Suppressor macrophage treated with lipopolysaccharide for 1 hour (primary cell): Measurements from ENCODE around the gene PRR4.

Experiments used
- DNase-seq, 3 donors: peaks; one replicate each; pipeline ENCODE4 v3.0.0-alpha.2; 2020 to 2022

Gene PRR4, protein sequence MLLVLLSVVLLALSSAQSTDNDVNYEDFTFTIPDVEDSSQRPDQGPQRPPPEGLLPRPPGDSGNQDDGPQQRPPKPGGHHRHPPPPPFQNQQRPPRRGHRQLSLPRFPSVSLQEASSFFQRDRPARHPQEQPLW

DNA sequence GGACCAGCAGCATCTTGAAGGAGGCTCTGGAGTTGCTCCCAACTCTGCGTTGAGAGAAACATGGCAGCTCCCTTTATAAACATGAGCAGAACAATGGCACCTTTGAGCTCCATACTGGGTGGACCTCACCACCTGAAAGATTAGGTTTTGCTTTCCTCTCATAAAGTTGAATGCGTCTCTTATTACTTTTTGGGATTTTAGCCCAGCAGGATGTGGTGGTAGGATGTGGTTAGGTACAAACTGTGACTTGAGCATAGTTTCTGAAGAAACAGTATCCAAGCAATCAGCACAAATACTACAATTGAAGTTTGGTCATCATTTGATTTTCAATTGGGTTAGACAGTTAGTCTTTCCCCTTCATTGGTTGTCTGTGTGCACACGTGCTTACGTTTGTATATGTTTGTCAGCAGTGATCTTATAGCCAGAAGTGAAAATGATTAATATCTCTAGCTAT lies at the start of gene PRR4:
TSS of gene PRR4 (minus strand) at position 51 of the 454 bp plus-strand sequence. CDS start at position 13, 38 bp downstream.
- no peak for DNase-seq

DNA sequence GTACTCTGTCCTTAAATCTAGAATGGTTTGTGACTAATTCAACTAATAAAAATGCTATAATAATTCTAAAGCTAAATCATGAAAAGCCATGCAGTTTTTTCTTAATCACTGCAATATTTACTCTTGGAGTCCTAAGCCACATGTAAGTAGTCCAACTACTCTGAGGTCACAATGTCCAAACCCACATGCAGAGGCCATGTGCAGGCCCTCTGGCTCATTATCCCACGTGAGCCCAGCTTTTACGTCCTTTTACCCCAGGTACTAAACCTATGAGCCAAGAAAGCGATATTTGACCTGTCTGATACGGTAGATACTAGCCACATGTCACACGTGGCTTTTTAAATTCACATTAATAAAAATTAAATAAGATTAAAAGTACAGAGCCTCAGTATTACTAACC lies 47.6 kb upstream of the PRR4 start:
- DNase-seq = no peak

DNA sequence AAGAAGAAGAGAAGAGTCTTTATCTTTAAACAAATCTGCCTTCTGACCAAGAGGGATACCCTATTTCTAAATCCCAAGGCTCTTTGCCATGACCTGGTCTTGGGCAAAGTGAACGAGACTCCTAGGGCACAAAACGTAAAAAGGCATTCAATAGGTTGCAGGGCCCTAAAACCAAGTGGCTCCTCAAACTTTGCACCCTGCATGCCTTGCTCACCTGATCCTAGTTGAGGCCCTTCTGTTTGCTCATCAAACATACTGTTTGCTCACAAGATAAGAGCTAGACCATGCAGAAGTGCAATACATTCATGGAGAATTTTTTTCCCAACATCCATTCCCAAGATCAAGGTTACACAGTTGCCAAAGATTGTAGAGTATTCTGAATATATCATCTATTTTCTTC lies 42.7 kb upstream of the PRR4 start:
- DNase-seq = no peak

DNA sequence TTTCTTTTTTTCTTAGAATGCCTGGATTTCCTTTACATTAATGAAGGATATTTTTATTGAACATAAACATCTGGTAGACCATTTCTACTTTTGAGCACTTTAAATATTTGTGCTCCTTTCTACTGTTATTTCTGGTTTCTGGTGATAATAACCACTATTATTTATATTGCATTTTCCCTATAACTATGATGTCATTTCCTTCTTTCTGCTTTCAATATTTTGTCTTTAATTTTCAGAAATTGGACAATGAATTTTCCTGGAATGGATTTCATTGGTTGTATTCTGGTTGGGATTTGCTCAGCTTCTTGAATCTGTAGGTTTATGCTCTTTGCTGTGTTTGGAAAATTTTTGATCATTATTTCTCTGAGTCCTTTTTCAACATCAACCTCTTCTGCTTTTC lies 40.0 kb upstream of the PRR4 start:
- no peak for DNase-seq

DNA sequence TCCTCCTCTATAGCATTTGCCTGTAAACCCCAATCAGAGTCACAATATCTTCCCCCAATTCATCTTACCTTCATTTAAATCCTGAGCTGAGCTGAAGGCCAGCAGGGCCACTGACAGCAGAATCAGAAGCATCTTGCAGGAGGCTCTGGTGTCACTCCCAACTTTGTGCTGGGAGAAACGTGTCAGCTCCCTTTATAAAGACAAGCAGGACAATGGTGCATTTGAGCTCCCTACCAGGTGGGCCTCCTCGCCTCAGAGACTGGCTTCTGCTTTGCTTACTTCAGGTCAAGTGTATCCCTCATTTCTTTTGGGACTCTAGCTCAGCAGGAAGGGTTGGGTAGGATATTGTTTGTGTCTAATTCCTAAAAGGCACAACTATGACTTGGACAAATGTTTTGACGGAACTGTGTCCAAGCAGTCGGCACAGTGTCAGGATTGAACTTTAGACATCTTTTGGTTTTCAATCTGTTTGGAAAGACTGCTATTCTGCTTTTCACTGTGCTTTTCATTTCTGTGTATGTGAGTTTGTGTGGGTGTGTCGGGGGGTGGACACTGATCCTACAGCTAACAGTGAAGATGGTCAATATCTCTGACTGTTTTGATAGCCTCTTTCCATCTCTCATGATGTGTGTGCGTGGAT lies 34.9 kb upstream of the PRR4 start, which contains the start of gene PRH1:
TSS of gene PRH1 (minus strand) at position 170 of the 640 bp plus-strand sequence. CDS start at position 132, 38 bp downstream.
- no peak for DNase-seq

DNA sequence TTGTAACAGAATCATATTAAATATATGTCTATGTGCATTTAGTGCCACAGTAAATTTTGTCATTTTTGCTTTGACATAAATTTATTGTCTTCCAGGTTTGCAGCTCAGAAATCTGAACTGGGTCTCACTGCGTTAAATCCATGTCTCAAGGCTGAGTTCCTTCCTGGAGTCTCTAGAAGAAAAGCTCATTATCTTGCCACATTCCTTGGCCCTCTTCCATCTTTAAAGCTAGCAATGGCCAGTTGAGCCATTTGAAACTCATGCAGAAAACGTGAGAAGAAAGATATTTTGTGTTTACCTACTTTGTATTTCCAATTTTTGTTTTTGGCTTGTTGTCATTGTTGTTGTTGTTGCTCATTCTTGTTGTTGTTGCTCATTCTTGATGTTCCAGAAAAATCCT lies 24.1 kb upstream of the PRR4 start:
- no peak for DNase-seq

DNA sequence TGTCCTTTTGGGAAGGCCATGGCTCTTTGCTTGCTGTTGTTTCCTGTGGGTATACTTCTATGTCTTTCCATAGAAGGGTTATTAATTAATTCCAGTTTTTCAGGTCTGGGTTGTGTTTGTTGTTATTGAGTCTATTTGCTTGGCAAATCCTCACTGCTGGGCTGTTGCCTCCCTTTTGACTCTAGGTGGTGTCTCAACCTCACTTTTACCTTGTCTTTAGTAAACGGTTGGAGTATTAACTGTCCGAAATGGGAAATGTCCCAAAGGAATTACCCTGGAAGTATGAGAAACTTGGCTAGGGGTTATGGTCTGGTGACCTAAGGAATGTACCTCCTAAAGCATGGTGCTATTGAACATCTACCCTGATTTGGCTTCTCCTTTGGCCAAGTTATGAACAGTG lies 18.1 kb upstream of the PRR4 start:
- no peak for DNase-seq

DNA sequence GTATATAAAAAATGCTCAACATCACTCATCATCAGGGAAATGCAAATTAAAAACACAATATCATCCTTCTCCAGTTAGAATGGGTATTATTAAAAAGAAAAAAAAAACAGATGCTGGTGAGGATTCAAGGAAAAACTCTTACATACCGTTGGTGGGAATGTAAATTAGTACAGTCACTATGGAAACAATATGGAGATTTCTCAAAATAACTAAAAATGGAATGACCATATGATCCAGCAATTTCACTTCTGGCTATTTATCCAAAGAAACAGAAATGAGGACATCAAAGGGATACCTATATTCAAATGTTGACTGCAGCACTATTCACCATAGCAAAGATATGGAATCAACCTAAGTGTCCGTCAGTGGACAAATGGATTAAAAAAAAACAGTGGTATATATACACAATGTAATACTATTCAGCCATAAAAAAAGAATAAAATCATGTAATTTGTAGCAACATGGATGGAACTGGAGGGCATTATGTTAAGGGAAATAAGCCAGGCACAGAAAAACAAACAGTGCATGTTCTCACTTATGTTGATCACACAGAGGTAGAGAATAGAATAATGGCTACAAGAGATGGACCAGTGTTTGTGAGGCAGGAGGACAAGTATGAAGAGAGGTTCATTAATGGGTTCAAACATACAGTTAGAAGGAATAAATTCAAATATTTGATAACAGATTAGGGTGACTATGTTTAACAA lies 14.4 kb upstream of the PRR4 start:
- DNase-seq = no peak

DNA sequence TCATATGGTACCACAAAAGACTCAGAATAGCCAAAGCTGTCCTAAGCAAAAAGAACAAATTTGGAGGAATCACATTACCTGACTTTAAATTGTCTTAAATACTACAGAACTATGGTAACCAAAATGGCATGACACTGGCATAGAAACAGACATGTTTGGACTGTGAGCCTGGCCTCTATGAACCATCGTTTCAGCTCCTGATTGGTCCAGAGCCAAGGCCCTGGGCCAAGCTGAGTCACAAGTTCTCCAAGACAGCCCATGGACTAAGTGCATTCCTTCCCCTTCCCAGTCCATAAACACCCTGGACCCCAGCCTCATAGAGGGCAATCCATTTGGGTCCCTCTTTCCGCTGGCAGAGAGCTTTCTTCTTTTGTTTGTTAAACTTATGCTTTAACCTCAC lies 12.1 kb upstream of the PRR4 start:
- no peak for DNase-seq

DNA sequence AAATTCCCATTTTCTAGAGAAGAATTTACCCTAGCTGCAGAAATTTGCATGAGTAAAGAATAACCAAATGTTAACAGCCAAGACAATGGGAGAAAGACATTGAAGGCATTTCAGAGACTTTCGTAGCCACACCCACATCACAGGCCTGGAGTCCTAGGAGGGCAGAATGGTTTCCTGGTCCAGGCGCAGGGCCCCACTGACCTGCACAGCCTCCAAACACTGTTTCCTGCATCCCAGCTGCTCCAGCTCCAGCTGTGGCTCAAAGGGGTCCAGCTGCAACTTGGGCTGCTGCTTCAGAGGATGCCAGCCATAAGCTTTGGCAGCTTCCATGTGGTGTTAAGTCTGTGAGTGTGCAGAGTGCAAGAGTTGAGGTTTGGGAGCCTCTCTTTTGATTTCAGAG lies 6.5 kb upstream of the PRR4 start:
- DNase-seq = no peak

DNA sequence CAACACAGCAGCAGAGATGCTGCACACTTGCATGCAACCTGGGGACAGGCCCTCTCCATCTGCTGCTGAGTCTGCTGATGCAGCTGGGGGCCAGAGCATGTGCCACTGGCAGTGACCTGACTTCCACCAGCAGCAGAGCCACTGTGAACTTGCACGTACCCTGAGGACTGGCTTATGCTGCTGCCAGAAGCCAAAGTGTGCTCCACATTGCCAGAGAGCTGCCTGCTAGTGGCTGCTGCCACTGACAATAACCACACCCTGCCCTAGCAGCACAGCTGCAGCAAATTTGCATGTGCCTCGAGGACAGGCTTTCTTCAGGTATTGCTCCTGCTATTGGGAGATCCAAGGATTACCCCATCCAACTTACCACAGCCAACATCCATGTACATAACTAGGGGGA lies 4.5 kb upstream of the PRR4 start:
- no peak for DNase-seq

DNA sequence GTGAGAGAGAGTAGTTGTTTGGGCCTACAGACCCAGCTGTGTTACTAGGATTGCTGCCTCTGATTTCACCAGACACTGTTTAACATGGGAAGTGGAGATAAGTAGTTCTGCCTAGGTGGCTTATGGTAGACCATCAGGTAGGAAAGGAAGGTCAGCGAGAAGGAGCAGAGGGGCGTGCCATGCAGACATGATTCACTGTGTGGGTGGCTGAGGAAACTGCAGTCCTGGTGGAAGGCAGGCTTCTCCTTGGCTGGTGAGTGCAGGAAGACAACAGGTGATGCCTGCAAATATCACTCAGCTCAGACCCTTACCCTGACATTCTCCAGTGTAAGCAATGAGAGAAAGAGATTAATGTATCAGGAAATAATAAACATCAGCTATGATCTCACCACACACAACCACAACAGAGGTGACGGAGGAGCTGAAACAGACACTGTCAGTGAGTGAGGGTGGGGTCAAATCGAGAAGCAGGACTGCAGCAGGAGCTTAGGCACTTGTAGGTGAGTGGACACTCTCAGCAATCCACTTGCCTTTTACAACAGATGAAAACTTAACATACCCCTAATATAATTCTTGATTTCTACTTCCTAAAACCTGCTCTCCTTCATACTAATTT lies 2.1 kb upstream of the PRR4 start:
- DNase-seq = no peak

DNA sequence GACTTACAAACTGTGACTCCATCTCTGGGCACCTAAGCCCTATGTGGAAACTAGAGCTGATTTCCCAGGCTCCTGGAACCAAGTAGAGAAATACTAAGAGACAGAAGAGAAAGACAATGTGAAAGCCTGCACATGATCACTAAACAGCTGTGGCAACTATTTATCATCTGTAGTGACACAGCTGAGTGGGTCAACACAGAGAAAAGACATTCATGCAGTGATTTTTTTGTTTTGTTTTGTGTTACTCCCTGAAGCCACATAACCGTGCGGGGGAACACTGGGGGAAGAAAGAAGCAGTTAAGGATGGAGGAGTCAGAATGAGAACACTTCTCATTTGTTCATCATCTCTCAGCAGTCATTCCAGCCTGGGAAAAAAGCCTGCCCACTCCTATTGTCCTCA lies 1.5 kb downstream of the PRR4 start:
- DNase-seq = no peak

DNA sequence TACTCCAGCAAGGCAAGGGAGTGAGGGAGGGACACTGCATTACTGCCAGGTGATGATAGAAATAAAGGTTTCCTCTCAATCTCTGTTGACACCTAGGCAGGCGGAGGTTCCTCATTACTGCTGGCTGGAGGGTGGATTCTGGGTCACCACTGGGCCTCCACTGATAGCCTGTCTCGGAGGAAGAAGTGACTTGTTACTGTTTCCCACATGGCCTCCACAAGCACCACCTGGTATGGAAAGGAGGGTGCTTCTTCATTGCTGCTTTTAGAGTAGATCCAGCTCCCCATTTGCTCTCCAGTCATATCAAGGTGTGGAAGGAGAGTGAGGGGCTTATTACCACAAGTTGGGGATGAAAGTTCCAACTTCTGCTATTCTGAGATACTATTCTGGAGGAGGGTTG lies 6.4 kb downstream of the PRR4 start:
- DNase-seq = no peak

DNA sequence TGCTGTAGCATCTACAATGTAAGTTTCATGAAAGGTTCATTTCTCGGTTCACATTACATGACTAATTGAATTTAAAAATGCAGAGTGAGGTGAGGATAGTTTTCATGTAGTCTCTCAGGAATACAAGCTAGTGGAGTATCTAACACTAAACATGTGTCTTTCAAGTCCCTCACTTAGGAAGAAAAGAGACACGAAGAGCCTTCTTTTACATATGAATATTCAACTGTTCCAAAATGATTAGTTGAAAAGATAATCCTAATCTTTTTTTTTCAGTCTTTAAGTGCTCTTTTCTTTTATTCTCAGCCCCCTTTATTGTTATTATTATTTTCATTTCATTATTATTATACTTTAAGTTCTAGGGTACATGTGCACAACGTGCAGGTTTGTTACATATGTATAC lies 10.8 kb downstream of the PRR4 start:
- DNase-seq = no peak

DNA sequence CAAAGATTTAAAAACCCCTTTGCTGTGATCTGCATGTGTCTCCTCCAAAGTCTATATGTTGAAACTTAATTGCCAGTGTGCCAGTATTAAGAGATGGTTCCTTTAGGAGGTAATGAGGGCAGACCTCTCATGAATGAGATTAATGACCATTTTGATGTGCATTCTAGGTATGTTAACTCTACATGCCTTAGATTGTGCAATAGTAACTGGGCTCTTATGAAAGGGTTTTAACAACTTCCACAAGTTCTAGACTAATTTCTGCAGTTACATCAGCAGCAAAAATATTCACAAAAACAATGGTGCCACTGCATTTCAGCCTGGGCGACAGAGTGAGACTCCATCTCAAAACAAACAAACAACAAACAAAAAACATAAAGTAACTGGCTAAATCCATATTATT lies 19.3 kb downstream of the PRR4 start:
- DNase-seq = no peak

DNA sequence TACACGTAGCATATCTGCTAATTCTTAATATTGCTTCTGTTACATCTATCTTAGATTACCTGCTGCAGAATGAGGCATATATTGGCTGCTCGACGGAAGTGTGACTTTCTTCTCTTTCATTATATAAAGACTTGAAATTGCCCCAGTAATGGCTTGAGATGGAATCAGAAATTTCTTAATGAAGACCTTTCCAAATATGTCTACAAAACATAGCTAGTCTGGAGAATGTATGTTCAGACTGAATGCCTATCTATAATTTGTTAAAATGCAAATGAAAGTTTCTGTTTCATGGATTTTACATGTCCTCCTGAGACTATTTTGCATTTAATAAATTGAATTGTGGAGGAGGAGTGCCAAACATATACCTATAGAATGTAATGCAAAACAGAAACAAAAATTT lies 23.0 kb downstream of the PRR4 start, which contains the start of gene TAS2R10:
TSS of gene TAS2R10 (minus strand) at position 101 of the 400 bp plus-strand sequence. CDS start at position 12, 89 bp downstream.
- DNase-seq = no peak

DNA sequence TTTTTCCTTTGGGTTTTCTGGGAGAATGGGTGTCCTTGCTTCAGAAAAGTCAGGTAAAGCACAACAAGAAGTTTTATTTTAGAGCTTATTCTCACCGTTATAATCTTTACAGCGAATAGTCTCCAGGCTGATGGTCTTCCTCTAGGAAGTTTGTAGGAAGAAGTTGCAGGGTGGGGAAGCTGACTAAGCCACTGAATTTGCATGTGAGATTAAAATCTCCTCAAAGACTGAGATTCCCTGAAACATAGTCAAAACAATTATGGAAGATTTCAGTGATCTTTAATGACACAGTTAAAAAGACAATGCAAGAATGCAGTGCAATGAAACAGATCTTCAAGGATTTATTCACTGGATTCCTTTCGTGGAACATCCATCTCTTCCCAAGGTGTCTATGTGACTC lies 24.3 kb downstream of the PRR4 start:
- no peak for DNase-seq

DNA sequence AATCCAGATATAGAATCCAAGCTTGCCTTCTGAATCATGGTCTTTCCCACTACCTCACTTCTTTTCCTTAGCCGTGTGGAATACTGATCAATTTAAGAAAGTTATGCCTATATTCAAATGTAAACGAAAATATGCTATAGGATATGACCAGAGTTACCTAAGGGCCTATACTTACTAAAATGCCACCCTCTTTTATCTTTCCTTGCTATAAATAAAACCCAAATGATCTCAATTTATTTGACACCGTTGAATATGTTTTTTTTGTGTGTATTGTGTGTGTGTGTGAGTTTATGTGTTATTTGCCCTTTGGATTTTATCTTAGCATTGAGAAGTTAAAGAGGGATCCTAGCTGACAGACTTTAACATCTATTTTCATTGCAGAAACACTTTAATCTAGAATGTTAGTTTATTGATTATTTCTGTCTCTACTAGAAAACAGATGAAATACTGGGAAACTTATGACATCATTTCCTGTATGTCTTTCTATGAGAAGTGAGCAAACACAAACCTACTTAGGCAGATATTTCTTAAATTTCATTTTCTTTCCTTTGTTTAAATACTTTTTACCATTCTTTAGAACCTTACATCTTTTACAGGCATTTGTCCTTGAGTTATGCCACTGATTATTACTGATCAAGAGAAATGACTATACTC lies 37.3 kb downstream of the PRR4 start:
- no peak for DNase-seq

DNA sequence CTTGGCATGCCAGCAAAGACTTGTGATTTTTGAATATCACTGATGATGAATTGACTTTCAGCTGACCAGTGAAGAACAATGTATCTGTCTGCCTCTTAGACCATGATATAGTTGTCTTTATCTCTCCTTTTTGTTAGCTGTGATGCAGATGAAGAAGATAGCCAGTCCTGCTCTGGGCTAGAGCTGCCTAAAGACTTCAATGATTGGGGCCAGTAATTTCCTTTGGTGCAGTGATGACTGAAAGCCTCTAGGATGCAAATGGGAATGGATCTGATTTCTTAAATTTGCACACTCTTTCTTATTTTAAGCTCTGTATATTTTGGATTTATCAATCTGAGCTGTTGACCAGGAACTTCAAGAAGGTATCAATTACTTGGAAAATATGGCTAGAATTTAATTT lies 39.2 kb downstream of the PRR4 start, which contains the start of gene TAS2R9:
TSS of gene TAS2R9 (minus strand) at position 101 of the 400 bp plus-strand sequence. CDS start at position 8, 93 bp downstream.
- no peak for DNase-seq

DNA sequence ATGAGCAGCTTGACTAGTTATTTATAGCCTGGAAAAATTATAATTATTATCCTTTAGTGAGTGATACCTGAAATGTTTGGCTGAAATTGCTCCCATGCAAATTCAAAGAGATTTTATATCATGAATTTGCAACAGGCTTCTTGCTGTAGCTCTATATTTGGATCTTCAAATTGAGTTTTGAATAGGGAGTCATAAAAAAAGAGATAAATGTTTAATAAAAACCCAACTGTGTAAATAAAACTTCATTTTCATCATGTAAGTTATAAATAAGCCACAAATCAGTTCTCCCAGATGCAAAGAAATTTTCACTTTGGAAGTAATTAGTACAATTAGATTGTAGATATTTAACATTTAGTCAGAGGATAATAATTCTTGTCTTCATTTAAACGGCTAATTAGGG lies 42.1 kb downstream of the PRR4 start, which contains the start of gene TAS2R8:
TSS of gene TAS2R8 (minus strand) at position 101 of the 400 bp plus-strand sequence. CDS start 306 bp downstream, outside the sequence.
- DNase-seq = no peak

DNA sequence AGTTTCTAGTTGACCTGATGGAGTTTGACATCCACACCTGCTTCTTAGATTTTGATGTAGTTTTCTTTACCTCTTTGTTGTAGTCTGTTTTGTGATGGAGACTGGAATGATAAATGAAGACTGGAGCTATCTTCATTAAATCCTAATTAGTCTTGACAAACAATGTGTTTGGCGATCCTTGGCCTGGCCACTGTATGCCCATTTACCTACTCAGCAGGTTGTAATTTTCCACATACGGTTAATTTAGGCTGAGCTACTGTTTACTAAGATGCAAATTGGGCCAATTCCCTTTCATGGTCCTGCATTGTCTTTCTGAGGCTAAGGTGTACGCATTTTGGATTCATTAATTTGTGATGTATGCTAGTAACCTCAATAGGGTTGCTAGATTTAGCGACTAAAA lies 46.7 kb downstream of the PRR4 start, which contains the start of gene TAS2R7:
TSS of gene TAS2R7 (minus strand) at position 41 of the 400 bp plus-strand sequence. CDS start 57 bp downstream, outside the sequence.
- DNase-seq = no peak

DNA sequence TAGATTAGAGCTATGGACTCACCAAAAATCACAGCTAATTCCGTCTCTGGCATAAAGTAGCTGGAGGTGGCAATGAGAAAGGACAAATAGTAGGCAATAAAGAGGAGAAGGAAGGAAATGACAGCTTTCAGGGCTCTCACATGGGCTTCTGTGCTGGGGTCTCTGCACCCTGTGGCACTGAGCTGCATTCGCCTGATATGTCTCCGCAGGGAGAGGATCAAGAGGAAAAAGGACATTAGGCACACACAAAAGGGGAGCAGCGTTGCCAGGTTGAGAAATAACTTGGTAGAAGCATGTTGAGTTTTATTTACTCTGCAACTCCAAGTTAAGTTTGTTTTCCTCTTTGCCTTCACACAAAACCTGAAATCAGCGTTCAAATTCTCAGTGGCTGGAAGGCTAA lies 47.5 kb downstream of the PRR4 start:
- no peak for DNase-seq
